ENCODE measurements around the gene NUP35.
"Not testable (repeated sequence)": the region's sequence is repeated elsewhere in the genome, so short reads cannot be mapped to it uniquely, and the experiment has no call there.

NUP35 gene

DNA sequence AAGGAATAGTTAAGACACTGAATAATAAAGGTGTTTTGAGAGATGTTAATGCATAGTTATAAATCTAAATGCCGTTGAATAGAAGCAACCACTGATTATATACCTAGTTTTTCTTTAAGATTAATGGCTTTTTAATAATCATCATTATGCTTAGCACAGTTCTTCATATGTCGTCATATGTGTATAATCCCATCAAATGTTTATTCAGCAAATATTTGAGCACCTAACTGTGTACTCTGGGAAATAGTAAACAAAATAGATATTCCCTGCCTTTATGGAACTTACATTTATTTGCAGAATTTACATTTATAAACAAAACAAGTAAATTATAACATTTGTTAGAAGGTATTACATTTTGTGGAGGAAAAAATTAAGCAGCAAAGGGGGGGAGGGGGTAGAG lies 9.8 kb downstream of the NUP35 start:
- H3K4me1 ChIP-seq (ENCODE audit: control insufficient read depth in 2 of 2, insufficient read depth in 1 of 2, low read depth in 1 of 2, low read length in 2 of 2) = no peaks in the 10 kb centered on the region
- no peak overlapping the region for H3K14ac ChIP-seq (ENCODE audit: low read length)
- no peaks in the 10 kb centered on the region for H3K79me1 ChIP-seq (ENCODE audit: low read depth, low read length)
- WGBS, 2 donors (ENCODE audit: extremely low coverage in 2 of 2, insufficient read length in 2 of 2, insufficient replicate concordance in 1 of 2) = no CpG with 5 or more reads among the region's 2 CpGs
- no peak overlapping the region for H3K18ac ChIP-seq (ENCODE audit: low read length)
- no peak overlapping the region for H4K91ac ChIP-seq (ENCODE audit: low read depth, low read length, poor library complexity)
- H3K27me3 ChIP-seq (ENCODE audit: control insufficient read depth in 3 of 3, insufficient read depth in 3 of 3, low read depth in 1 of 3, low read length in 3 of 3) = no peaks in the 10 kb centered on the region
- H2AK5ac ChIP-seq (ENCODE audit: low read depth, low read length) = no peak overlapping the region
- peaks cover 5 to 94% of the 10 kb centered on the region in 2 donors for H3K36me3 ChIP-seq (replicated peaks in 1 of 2; ENCODE audit: control insufficient read depth in 2 of 2, insufficient read depth in 2 of 2, low read length in 2 of 2)
- H2BK120ac ChIP-seq (ENCODE audit: low read depth, low read length) = no peak overlapping the region
- no peak overlapping the region for H3K4ac ChIP-seq (ENCODE audit: low read length)
- no peak overlapping the region for H3K23ac ChIP-seq (ENCODE audit: low read depth, low read length, poor library complexity)
- H2BK12ac ChIP-seq (ENCODE audit: low read length) = no peak overlapping the region
- H2BK15ac ChIP-seq (ENCODE audit: low read length) = no peak overlapping the region
- no peak for DNase-seq (ENCODE audit: low spot score)
- H3K9me3 ChIP-seq (replicated peaks in 1 of 2; ENCODE audit: control insufficient read depth in 2 of 2, insufficient read depth in 1 of 2, low read depth in 1 of 2, low read length in 2 of 2) = no peaks in the 10 kb centered on the region
- H3K4me2 ChIP-seq (ENCODE audit: insufficient read depth, low read length, poor library complexity, severe bottlenecking) = no peak overlapping the region
- no peak overlapping the region for H4K8ac ChIP-seq (ENCODE audit: low read depth, low read length)
- H2AFZ ChIP-seq (ENCODE audit: low read length) = no peak overlapping the region
- no peak overlapping the region for H2BK5ac ChIP-seq (ENCODE audit: low read length)
- no peak overlapping the region for H3K27ac ChIP-seq (replicated peaks; ENCODE audit: low read length)
- H3K9ac ChIP-seq (ENCODE audit: low read depth, low read length, poor library complexity) = no peak overlapping the region
- no peak overlapping the region for H3K4me3 ChIP-seq (ENCODE audit: low read length in 2 of 2)

DNA sequence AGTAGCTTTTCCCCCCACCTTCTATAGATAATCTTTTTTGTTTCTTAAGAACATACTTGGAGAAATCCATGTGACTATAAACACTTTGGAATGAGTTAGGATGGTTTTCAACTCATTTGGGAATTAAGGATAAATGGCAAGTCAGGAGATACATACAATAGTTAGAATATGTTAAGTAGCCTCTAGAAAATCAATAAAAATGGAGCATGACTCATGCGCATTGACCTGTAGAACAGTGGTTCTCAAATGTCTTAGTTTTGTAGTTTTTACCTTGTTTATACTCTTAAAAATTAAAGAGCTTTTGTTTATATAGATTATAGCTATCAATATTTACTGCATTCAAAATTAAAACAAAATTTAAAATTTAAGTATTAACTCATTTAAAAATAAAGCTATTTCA lies 24.7 kb downstream of the NUP35 start:
- no peak overlapping the region for H3K4me3 ChIP-seq (ENCODE audit: low read length in 2 of 2)
- peaks cover 1 to 67% of the 10 kb centered on the region in 2 donors for H3K9me3 ChIP-seq (replicated peaks in 1 of 2; ENCODE audit: control insufficient read depth in 2 of 2, insufficient read depth in 1 of 2, low read depth in 1 of 2, low read length in 2 of 2)
- H3K79me1 ChIP-seq (ENCODE audit: low read depth, low read length) = no peaks in the 10 kb centered on the region
- no peak overlapping the region for H3K4ac ChIP-seq (ENCODE audit: low read length)
- no peak overlapping the region for H2BK5ac ChIP-seq (ENCODE audit: low read length)
- H4K91ac ChIP-seq (ENCODE audit: low read depth, low read length, poor library complexity) = no peak overlapping the region
- H4K8ac ChIP-seq (ENCODE audit: low read depth, low read length) = no peak overlapping the region
- H2BK12ac ChIP-seq (ENCODE audit: low read length) = no peak overlapping the region
- H2BK120ac ChIP-seq (ENCODE audit: low read depth, low read length) = no peak overlapping the region
- H2AK5ac ChIP-seq (ENCODE audit: low read depth, low read length) = no peak overlapping the region
- no CpG with 5 or more reads among the region's 1 CpG for WGBS, 2 donors (ENCODE audit: extremely low coverage in 2 of 2, insufficient read length in 2 of 2, insufficient replicate concordance in 1 of 2)
- H2AFZ ChIP-seq (ENCODE audit: low read length) = no peak overlapping the region
- H3K18ac ChIP-seq (ENCODE audit: low read length) = no peak overlapping the region
- no peak overlapping the region for H3K27ac ChIP-seq (replicated peaks; ENCODE audit: low read length)
- no peaks in the 10 kb centered on the region for H3K27me3 ChIP-seq (ENCODE audit: control insufficient read depth in 3 of 3, insufficient read depth in 3 of 3, low read depth in 1 of 3, low read length in 3 of 3)
- no peak overlapping the region for H3K14ac ChIP-seq (ENCODE audit: low read length)
- no peak overlapping the region for H3K9ac ChIP-seq (ENCODE audit: low read depth, low read length, poor library complexity)
- no peak overlapping the region for H2BK15ac ChIP-seq (ENCODE audit: low read length)
- peaks cover 1 to 90% of the 10 kb centered on the region in 2 donors for H3K36me3 ChIP-seq (replicated peaks in 1 of 2; ENCODE audit: control insufficient read depth in 2 of 2, insufficient read depth in 2 of 2, low read length in 2 of 2)
- no peak overlapping the region for H3K4me2 ChIP-seq (ENCODE audit: insufficient read depth, low read length, poor library complexity, severe bottlenecking)
- H3K23ac ChIP-seq (ENCODE audit: low read depth, low read length, poor library complexity) = no peak overlapping the region
- DNase-seq (ENCODE audit: low spot score) = no peak
- H3K4me1 ChIP-seq (ENCODE audit: control insufficient read depth in 2 of 2, insufficient read depth in 1 of 2, low read depth in 1 of 2, low read length in 2 of 2) = no peaks in the 10 kb centered on the region

DNA sequence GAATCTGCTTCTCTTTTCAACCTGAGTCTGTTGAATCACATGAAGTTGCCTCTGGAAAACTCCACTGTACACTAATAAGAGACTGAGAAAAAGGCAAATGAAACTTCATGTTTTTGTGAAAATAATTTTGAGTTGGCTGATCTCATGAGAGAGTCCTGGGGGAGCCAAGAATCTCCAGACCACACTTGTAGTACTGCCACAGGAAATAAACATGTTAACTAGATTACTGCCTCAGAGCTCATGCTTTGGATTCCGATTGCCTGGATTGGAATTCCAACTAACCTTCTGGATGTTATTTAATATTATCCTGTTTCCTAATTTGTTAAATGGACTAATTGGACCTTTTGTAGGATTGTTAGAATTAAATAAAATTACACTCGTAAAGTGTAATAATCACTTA lies 25.2 kb downstream of the NUP35 start:
- no peak overlapping the region for H4K91ac ChIP-seq (ENCODE audit: low read depth, low read length, poor library complexity)
- peaks cover 0 to 64% of the 10 kb centered on the region in 2 donors for H3K9me3 ChIP-seq (replicated peaks in 1 of 2; ENCODE audit: control insufficient read depth in 2 of 2, insufficient read depth in 1 of 2, low read depth in 1 of 2, low read length in 2 of 2)
- H3K4me2 ChIP-seq (ENCODE audit: insufficient read depth, low read length, poor library complexity, severe bottlenecking) = no peak overlapping the region
- H3K23ac ChIP-seq (ENCODE audit: low read depth, low read length, poor library complexity) = no peak overlapping the region
- H3K4ac ChIP-seq (ENCODE audit: low read length) = no peak overlapping the region
- no peak overlapping the region for H2AFZ ChIP-seq (ENCODE audit: low read length)
- no peak overlapping the region for H2AK5ac ChIP-seq (ENCODE audit: low read depth, low read length)
- H3K14ac ChIP-seq (ENCODE audit: low read length) = no peak overlapping the region
- no peaks in the 10 kb centered on the region for H3K27me3 ChIP-seq (ENCODE audit: control insufficient read depth in 3 of 3, insufficient read depth in 3 of 3, low read depth in 1 of 3, low read length in 3 of 3)
- H2BK12ac ChIP-seq (ENCODE audit: low read length) = no peak overlapping the region
- H2BK120ac ChIP-seq (ENCODE audit: low read depth, low read length) = no peak overlapping the region
- no peak overlapping the region for H3K9ac ChIP-seq (ENCODE audit: low read depth, low read length, poor library complexity)
- H3K4me1 ChIP-seq (ENCODE audit: control insufficient read depth in 2 of 2, insufficient read depth in 1 of 2, low read depth in 1 of 2, low read length in 2 of 2) = no peaks in the 10 kb centered on the region
- no peak overlapping the region for H2BK15ac ChIP-seq (ENCODE audit: low read length)
- H3K4me3 ChIP-seq (ENCODE audit: low read length in 2 of 2) = no peak overlapping the region
- no CpG with 5 or more reads among the region's 2 CpGs for WGBS, 2 donors (ENCODE audit: extremely low coverage in 2 of 2, insufficient read length in 2 of 2, insufficient replicate concordance in 1 of 2)
- no peak overlapping the region for H4K8ac ChIP-seq (ENCODE audit: low read depth, low read length)
- peaks cover 0 to 88% of the 10 kb centered on the region in 2 donors for H3K36me3 ChIP-seq (replicated peaks in 1 of 2; ENCODE audit: control insufficient read depth in 2 of 2, insufficient read depth in 2 of 2, low read length in 2 of 2)
- no peak overlapping the region for H2BK5ac ChIP-seq (ENCODE audit: low read length)
- DNase-seq (ENCODE audit: low spot score) = no peak
- no peak overlapping the region for H3K27ac ChIP-seq (replicated peaks; ENCODE audit: low read length)
- no peaks in the 10 kb centered on the region for H3K79me1 ChIP-seq (ENCODE audit: low read depth, low read length)
- no peak overlapping the region for H3K18ac ChIP-seq (ENCODE audit: low read length)

DNA sequence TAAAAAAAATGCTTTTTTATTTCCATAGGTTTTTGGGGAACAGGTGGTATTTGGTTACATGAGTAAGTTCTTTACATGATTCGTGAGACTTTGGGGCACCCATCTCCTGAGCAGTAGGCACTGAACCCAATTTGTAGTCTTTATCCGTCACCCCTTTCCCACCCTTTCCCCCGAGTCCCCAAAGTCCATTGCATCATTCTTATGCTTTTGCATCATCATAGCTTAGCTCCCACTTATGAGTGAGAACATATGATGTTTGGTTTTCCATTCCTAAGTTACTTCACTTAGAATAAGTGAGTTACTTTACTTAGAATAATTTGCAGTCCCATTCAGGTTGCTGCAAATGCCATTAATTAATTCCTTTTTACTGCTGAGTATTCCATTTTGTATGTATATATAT lies 28.0 kb downstream of the NUP35 start:
- peaks cover 0 to 83% of the 10 kb centered on the region in 2 donors for H3K36me3 ChIP-seq (replicated peaks in 1 of 2; ENCODE audit: control insufficient read depth in 2 of 2, insufficient read depth in 2 of 2, low read length in 2 of 2)
- not testable (repeated sequence) for H3K27me3 ChIP-seq (ENCODE audit: control insufficient read depth in 3 of 3, insufficient read depth in 3 of 3, low read depth in 1 of 3, low read length in 3 of 3); H3K4me2 ChIP-seq (ENCODE audit: insufficient read depth, low read length, poor library complexity, severe bottlenecking); H2BK5ac ChIP-seq (ENCODE audit: low read length); H3K4me1 ChIP-seq (ENCODE audit: control insufficient read depth in 2 of 2, insufficient read depth in 1 of 2, low read depth in 1 of 2, low read length in 2 of 2); H2AFZ ChIP-seq (ENCODE audit: low read length); H3K18ac ChIP-seq (ENCODE audit: low read length); H3K9ac ChIP-seq (ENCODE audit: low read depth, low read length, poor library complexity); H2AK5ac ChIP-seq (ENCODE audit: low read depth, low read length); DNase-seq (ENCODE audit: low spot score); H3K79me1 ChIP-seq (ENCODE audit: low read depth, low read length); H4K91ac ChIP-seq (ENCODE audit: low read depth, low read length, poor library complexity); H3K4me3 ChIP-seq (ENCODE audit: low read length in 2 of 2); H3K23ac ChIP-seq (ENCODE audit: low read depth, low read length, poor library complexity); H3K14ac ChIP-seq (ENCODE audit: low read length); H2BK12ac ChIP-seq (ENCODE audit: low read length); H3K4ac ChIP-seq (ENCODE audit: low read length); H2BK120ac ChIP-seq (ENCODE audit: low read depth, low read length); H2BK15ac ChIP-seq (ENCODE audit: low read length); H4K8ac ChIP-seq (ENCODE audit: low read depth, low read length); H3K27ac ChIP-seq (replicated peaks; ENCODE audit: low read length)
- no CpG with 5 or more reads among the region's 3 CpGs for WGBS, 2 donors (ENCODE audit: extremely low coverage in 2 of 2, insufficient read length in 2 of 2, insufficient replicate concordance in 1 of 2)
- H3K9me3 ChIP-seq (replicated peaks in 1 of 2; ENCODE audit: control insufficient read depth in 2 of 2, insufficient read depth in 1 of 2, low read depth in 1 of 2, low read length in 2 of 2) = peaks cover 0 to 37% of the 10 kb centered on the region in 2 donors

All from neuronal stem cell (in vitro differentiated cells).